HG03460 (cell line): ENCODE results near the gene GLIPR1L1.
"Not testable (repeated sequence)": the region's sequence is repeated elsewhere in the genome, so short reads cannot be mapped to it uniquely, and the experiment has no call there.

Source experiments
- ATAC-seq: cut with Tn5 transposase; IDR thresholded peaks from one replicate; pipeline ENCODE4 v1.9.1; 2021; ENCODE audit not compliant: unreplicated experiment

Gene GLIPR1L1

GRCh38 chr12:75334384-75335030 is at the start of gene GLIPR1L1:
Gene GLIPR1L1 (plus strand): TSS chr12:75334670. CDS start chr12:75334729, 59 bp downstream.
- peak; percentile 59 for ATAC-seq

- ATAC-seq = no peak
These were observed 45.6 kb upstream of the GLIPR1L1 start for GRCh38 chr12:75288860-75289259.

- no peak for ATAC-seq
These were observed 44.7 kb upstream of the GLIPR1L1 start for GRCh38 chr12:75289753-75290152.

- no peak for ATAC-seq
These were observed 43.5 kb upstream of the GLIPR1L1 start for GRCh38 chr12:75291014-75291413.

- ATAC-seq = no peak
These were observed 40.1 kb upstream of the GLIPR1L1 start for GRCh38 chr12:75294336-75294735.

GRCh38 chr12:75294797-75295196 is 39.7 kb upstream of the GLIPR1L1 start:
- no peak for ATAC-seq

- ATAC-seq = no peak
These were observed 32.2 kb upstream of the GLIPR1L1 start for GRCh38 chr12:75302225-75302624.

- ATAC-seq = no peak
These were observed 31.7 kb upstream of the GLIPR1L1 start for GRCh38 chr12:75302781-75303180.

GRCh38 chr12:75305412-75306332 is 28.8 kb upstream of the GLIPR1L1 start:
- ATAC-seq = no peak

GRCh38 chr12:75308279-75308678 is 26.2 kb upstream of the GLIPR1L1 start:
- ATAC-seq = no peak

GRCh38 chr12:75311369-75311768 is 23.1 kb upstream of the GLIPR1L1 start:
- ATAC-seq = no peak

- no peak for ATAC-seq
These were observed 19.0 kb upstream of the GLIPR1L1 start for GRCh38 chr12:75315518-75315917.

- no peak for ATAC-seq
These were observed 16.7 kb upstream of the GLIPR1L1 start for GRCh38 chr12:75317784-75318183.

- ATAC-seq = no peak
These were observed 12.0 kb upstream of the GLIPR1L1 start for GRCh38 chr12:75322464-75322863.

- ATAC-seq = no peak
These were observed 10.8 kb upstream of the GLIPR1L1 start for GRCh38 chr12:75323663-75324062.

GRCh38 chr12:75327642-75328041 is 6.8 kb upstream of the GLIPR1L1 start:
- ATAC-seq = no peak

GRCh38 chr12:75329918-75330826 is 4.3 kb upstream of the GLIPR1L1 start, which contains the start of gene CAPS2:
Gene CAPS2 (minus strand): TSS chr12:75330324. CDS start chr12:75326498, 3,826 bp downstream.
- peak; percentile 81 for ATAC-seq

GRCh38 chr12:75337905-75338304 is 3.4 kb downstream of the GLIPR1L1 start:
- ATAC-seq = peak; percentile 55

GRCh38 chr12:75341873-75342272 is 7.4 kb downstream of the GLIPR1L1 start:
- ATAC-seq = no peak

- no peak for ATAC-seq
These were observed 11.1 kb downstream of the GLIPR1L1 start for GRCh38 chr12:75345531-75345930.

GRCh38 chr12:75346215-75346614 is 11.7 kb downstream of the GLIPR1L1 start:
- ATAC-seq = not testable (repeated sequence)
